ENCODE results near the gene LSAMP. TPM values are rescaled to one million over a fixed set of nuclear protein-coding genes. Genes with fewer than 3 reads are reported as not detected.

Gene LSAMP
- total RNA-seq, 1 experiment from 2014 or later, result 3.1 TPM

DNA sequence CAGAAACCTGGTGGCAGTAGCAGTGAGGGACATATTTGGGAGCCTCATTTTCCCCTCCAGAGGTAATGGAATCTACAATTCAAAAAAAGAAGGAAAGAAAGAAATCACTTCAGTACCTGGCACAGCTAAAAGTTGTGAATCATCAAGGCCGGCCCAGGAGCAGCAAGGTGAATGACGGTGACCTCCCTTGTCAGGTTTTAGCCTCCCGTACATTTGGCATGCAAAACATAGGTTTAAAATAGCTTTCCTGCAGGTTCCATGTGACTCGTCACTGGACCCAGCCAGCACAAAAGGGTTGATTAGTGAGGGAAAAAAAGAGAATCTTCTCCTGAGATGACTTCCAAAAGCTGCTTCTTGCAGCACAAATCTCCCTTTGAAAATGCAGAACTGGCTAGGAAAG is 394.2 kb downstream of the LSAMP start:
- Histone ChIP-seq H3K27me3 (ENCODE audit: control insufficient read depth, insufficient read depth, low read length) (no peaks in the 10 kb centered on the region), H3K27ac (ENCODE audit: low read length) (no peak overlapping the region), H3K36me3 (ENCODE audit: control insufficient read depth, insufficient read depth, low read length) (no peaks in the 10 kb centered on the region), H3K9me3 (ENCODE audit: control insufficient read depth, insufficient read depth, low read depth, low read length) (no peaks in the 10 kb centered on the region), H3K4me1 (ENCODE audit: control insufficient read depth, insufficient read depth, low read length) (no peaks in the 10 kb centered on the region), H3K4me3 (ENCODE audit: low read depth in 2 of 2, low read length in 2 of 2) (no peak overlapping the region)
- BruUV-seq (replicated peaks), result no TSS peak
- DNase-seq (ENCODE audit: low read depth, low spot score), result no peak
- no peak for ATAC-seq
- in situ Hi-C loops (cut with HindIII; ENCODE audit: low pct_unique_long_range_greater_than_20kb, low sequenced_read_pairs) (no loop called here), intact Hi-C loops (cut with micrococcal nuclease; ENCODE audit: unreplicated experiment) (no loop called here)
- CTCF ChIA-PET, result no interaction called here
- TF ChIP-seq SIN3A (IDR thresholded peaks at IDR 0.05; ENCODE audit: borderline replicate concordance, insufficient read depth, low read depth, low read length) (no peak), TCF7L2 (IDR thresholded peaks at IDR 0.05; ENCODE audit: low read depth, low read length) (no peak)
- POLR2A ChIA-PET, result no interaction called here

DNA sequence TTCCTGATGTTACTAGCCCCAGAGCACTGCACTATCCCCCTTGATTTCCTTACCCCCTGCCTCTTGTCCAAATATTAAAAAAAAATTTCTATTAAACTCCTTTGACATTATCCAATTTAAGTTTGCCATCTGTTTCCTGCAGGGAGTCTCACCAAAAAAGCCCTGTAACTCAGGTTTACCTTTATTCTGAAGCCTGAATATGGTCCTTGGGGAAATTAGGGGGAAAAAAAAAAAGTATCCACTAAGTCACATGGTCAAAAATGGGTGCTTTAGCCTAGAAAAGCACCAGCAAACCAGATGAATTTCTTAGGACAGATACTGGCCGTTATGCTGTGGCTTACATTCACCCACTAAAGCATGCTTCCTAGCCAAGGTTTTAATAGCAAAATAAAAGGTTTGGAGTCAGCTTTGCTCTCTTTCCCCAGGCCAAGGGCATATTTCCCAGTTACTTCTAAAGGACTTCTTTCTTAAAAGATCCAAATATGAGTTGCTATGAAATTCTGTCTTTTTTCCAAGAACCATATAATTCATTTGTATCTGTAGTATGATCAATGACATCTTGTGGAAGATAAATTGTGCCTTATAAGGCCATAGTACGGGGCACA is 394.9 kb downstream of the LSAMP start:
- H3K9me3 ChIP-seq (ENCODE audit: control insufficient read depth, insufficient read depth, low read depth, low read length), result no peaks in the 10 kb centered on the region
- H3K27me3 ChIP-seq (ENCODE audit: control insufficient read depth, insufficient read depth, low read length), result no peaks in the 10 kb centered on the region
- no peak overlapping the region for H3K4me3 ChIP-seq (ENCODE audit: low read depth in 2 of 2, low read length in 2 of 2)
- intact Hi-C loops (cut with micrococcal nuclease; ENCODE audit: unreplicated experiment) (no loop called here), in situ Hi-C loops (cut with HindIII; ENCODE audit: low pct_unique_long_range_greater_than_20kb, low sequenced_read_pairs) (no loop called here)
- TF ChIP-seq POLR2AphosphoS5 (IDR thresholded peaks at IDR 0.05; ENCODE audit: low read depth, low read length) (no peak), TCF7L2 (IDR thresholded peaks at IDR 0.05; ENCODE audit: low read depth, low read length) (no peak), SIN3A (IDR thresholded peaks at IDR 0.05; ENCODE audit: borderline replicate concordance, insufficient read depth, low read depth, low read length) (no peak)
- TF ChIP-seq, protein P1, sequence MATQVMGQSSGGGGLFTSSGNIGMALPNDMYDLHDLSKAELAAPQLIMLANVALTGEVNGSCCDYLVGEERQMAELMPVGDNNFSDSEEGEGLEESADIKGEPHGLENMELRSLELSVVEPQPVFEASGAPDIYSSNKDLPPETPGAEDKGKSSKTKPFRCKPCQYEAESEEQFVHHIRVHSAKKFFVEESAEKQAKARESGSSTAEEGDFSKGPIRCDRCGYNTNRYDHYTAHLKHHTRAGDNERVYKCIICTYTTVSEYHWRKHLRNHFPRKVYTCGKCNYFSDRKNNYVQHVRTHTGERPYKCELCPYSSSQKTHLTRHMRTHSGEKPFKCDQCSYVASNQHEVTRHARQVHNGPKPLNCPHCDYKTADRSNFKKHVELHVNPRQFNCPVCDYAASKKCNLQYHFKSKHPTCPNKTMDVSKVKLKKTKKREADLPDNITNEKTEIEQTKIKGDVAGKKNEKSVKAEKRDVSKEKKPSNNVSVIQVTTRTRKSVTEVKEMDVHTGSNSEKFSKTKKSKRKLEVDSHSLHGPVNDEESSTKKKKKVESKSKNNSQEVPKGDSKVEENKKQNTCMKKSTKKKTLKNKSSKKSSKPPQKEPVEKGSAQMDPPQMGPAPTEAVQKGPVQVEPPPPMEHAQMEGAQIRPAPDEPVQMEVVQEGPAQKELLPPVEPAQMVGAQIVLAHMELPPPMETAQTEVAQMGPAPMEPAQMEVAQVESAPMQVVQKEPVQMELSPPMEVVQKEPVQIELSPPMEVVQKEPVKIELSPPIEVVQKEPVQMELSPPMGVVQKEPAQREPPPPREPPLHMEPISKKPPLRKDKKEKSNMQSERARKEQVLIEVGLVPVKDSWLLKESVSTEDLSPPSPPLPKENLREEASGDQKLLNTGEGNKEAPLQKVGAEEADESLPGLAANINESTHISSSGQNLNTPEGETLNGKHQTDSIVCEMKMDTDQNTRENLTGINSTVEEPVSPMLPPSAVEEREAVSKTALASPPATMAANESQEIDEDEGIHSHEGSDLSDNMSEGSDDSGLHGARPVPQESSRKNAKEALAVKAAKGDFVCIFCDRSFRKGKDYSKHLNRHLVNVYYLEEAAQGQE (IDR thresholded peaks at IDR 0.05; ENCODE audit: insufficient read depth in 1 of 2, low read depth in 2 of 2, low read length in 1 of 2), result no peak
- TF ChIP-seq, protein P2, sequence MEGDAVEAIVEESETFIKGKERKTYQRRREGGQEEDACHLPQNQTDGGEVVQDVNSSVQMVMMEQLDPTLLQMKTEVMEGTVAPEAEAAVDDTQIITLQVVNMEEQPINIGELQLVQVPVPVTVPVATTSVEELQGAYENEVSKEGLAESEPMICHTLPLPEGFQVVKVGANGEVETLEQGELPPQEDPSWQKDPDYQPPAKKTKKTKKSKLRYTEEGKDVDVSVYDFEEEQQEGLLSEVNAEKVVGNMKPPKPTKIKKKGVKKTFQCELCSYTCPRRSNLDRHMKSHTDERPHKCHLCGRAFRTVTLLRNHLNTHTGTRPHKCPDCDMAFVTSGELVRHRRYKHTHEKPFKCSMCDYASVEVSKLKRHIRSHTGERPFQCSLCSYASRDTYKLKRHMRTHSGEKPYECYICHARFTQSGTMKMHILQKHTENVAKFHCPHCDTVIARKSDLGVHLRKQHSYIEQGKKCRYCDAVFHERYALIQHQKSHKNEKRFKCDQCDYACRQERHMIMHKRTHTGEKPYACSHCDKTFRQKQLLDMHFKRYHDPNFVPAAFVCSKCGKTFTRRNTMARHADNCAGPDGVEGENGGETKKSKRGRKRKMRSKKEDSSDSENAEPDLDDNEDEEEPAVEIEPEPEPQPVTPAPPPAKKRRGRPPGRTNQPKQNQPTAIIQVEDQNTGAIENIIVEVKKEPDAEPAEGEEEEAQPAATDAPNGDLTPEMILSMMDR (IDR thresholded peaks at IDR 0.05), result no peak
- no TSS peak for BruUV-seq (replicated peaks)
- H3K36me3 ChIP-seq (ENCODE audit: control insufficient read depth, insufficient read depth, low read length), result no peaks in the 10 kb centered on the region
- POLR2A ChIA-PET, result no interaction called here
- CTCF ChIA-PET, result no interaction called here
- DNase-seq (ENCODE audit: low read depth, low spot score) (no peak), ATAC-seq (no peak)
- no peak overlapping the region for H3K27ac ChIP-seq (ENCODE audit: low read length)
- no peaks in the 10 kb centered on the region for H3K4me1 ChIP-seq (ENCODE audit: control insufficient read depth, insufficient read depth, low read length)

DNA sequence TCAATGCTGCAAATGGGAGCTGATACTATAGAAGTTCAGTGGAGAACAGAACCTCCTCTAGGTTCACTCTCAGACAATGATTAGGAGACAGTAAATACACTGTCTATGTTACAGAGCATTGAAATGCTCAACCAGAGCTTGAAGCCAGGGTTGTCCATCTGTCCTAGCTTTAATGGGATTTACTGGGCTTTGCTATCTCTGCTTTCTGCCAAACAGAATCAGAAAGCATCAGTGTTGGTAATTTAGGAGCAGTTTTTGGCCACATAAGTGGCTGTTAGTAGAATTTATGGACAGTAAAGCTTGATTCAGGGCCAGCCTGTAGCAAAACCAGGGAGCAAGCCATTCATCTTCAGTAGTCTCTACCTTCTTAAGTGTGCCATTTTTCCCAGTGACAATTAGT is 396.3 kb downstream of the LSAMP start:
- H3K4me3 ChIP-seq (ENCODE audit: low read depth in 2 of 2, low read length in 2 of 2), result no peak overlapping the region
- no peaks in the 10 kb centered on the region for H3K36me3 ChIP-seq (ENCODE audit: control insufficient read depth, insufficient read depth, low read length)
- in situ Hi-C loops (cut with HindIII; ENCODE audit: low pct_unique_long_range_greater_than_20kb, low sequenced_read_pairs) (no loop called here), intact Hi-C loops (cut with micrococcal nuclease; ENCODE audit: unreplicated experiment) (no loop called here)
- H3K4me1 ChIP-seq (ENCODE audit: control insufficient read depth, insufficient read depth, low read length), result no peaks in the 10 kb centered on the region
- no TSS peak for BruUV-seq (replicated peaks)
- ChIA-PET CTCF (no interaction called here), POLR2A (interaction anchor here (0.7 kb wide), 1 partner anchor 974 kb away, joined by 3 read pairs; no protein-coding TSS in a partner anchor)
- DNase-seq (ENCODE audit: low read depth, low spot score), result no peak
- H3K9me3 ChIP-seq (ENCODE audit: control insufficient read depth, insufficient read depth, low read depth, low read length), result no peaks in the 10 kb centered on the region
- H3K27ac ChIP-seq (ENCODE audit: low read length), result no peak overlapping the region
- H3K27me3 ChIP-seq (ENCODE audit: control insufficient read depth, insufficient read depth, low read length), result no peaks in the 10 kb centered on the region
- no peak for ATAC-seq
- no peak for TF ChIP-seq TCF7L2 (IDR thresholded peaks at IDR 0.05; ENCODE audit: low read depth, low read length)
- TF ChIP-seq POLR2AphosphoS5 (IDR thresholded peaks at IDR 0.05; ENCODE audit: low read depth, low read length), result no peak
- TF ChIP-seq, protein P1 (IDR thresholded peaks at IDR 0.05; ENCODE audit: insufficient read depth in 1 of 2, low read depth in 2 of 2, low read length in 1 of 2), result no peak
- TF ChIP-seq, protein P2 (IDR thresholded peaks at IDR 0.05), result no peak
- no peak for TF ChIP-seq SIN3A (IDR thresholded peaks at IDR 0.05; ENCODE audit: borderline replicate concordance, insufficient read depth, low read depth, low read length)
